Fibroblast of villous mesenchyme (primary cell): ENCODE measurements around the gene NRXN3. TPM values are rescaled to one million over a fixed set of nuclear protein-coding genes. Genes with fewer than 3 reads are reported as not detected.

Source experiments
- DNase-seq: peaks from one replicate; pipeline ENCODE4 v3.0.0-alpha.2; 2010; ENCODE audit warnings: low read depth
- H3K4me3 ChIP-seq: 2 replicates; pipeline ENCODE4 v1.5.1; 2011; ENCODE audit warnings: low read depth, mild to moderate bottlenecking, low read length
- total RNA-seq: library from RNA; depleted of rRNA; stranded (reverse); fragments of >200 nt; gene quantifications from 2 replicates; pipeline ENCODE4 v1.2.3, GENCODE V29; 2012
- TF ChIP-seq, protein P1 (sequence below): IDR thresholded peaks from 2 replicates; pipeline ENCODE4 v1.5.1; 2012; ENCODE audit warnings: low read depth, mild to moderate bottlenecking, low read length; ENCODE audit not compliant: insufficient read depth

NRXN3 gene
- total RNA-seq, 1 donor, result 7.3 TPM

- H3K4me3 ChIP-seq, result no peak overlapping the region
- TF ChIP-seq, protein P1, sequence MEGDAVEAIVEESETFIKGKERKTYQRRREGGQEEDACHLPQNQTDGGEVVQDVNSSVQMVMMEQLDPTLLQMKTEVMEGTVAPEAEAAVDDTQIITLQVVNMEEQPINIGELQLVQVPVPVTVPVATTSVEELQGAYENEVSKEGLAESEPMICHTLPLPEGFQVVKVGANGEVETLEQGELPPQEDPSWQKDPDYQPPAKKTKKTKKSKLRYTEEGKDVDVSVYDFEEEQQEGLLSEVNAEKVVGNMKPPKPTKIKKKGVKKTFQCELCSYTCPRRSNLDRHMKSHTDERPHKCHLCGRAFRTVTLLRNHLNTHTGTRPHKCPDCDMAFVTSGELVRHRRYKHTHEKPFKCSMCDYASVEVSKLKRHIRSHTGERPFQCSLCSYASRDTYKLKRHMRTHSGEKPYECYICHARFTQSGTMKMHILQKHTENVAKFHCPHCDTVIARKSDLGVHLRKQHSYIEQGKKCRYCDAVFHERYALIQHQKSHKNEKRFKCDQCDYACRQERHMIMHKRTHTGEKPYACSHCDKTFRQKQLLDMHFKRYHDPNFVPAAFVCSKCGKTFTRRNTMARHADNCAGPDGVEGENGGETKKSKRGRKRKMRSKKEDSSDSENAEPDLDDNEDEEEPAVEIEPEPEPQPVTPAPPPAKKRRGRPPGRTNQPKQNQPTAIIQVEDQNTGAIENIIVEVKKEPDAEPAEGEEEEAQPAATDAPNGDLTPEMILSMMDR, result no peak
- no peak for DNase-seq
These were observed 1249.6 kb downstream of the NRXN3 start for GRCh38 chr14:79419571-79420327.

DNA sequence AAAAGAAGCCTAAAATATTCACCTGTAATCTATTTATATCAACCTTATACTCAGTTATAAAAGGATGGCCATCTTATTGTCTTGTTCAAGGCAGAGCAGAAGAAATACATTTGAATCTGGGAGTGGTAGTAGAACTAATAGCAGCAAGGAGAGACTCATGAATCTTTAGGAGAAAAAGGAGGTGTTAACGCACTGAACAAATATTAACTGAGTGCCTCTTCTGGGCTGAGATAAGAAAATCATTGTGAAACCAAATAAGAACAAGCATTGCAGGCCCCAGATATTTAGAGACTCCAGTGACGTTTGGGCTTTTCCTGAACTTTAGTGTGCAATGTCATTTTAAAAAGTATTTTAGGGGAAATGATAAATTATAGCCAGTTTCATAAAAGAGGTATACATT is 1250.6 kb downstream of the NRXN3 start:
- TF ChIP-seq, protein P1, result no peak
- no peak for DNase-seq
- H3K4me3 ChIP-seq, result no peak overlapping the region

GRCh38 chr14:79421811-79422210 is 1251.6 kb downstream of the NRXN3 start:
- DNase-seq, result no peak
- TF ChIP-seq, protein P1, result no peak
- no peak overlapping the region for H3K4me3 ChIP-seq

- no peak overlapping the region for H3K4me3 ChIP-seq
- TF ChIP-seq, protein P1, result no peak
- peak; percentile 26 for DNase-seq
These were observed 1254.3 kb downstream of the NRXN3 start for GRCh38 chr14:79424462-79424861.

- TF ChIP-seq, protein P1, result no peak
- no peak for DNase-seq
- H3K4me3 ChIP-seq, result no peak overlapping the region
These were observed 1256.1 kb downstream of the NRXN3 start for GRCh38 chr14:79426103-79426755.

GRCh38 chr14:79432640-79433039 is 1262.5 kb downstream of the NRXN3 start:
- TF ChIP-seq, protein P1, result no peak

DNA sequence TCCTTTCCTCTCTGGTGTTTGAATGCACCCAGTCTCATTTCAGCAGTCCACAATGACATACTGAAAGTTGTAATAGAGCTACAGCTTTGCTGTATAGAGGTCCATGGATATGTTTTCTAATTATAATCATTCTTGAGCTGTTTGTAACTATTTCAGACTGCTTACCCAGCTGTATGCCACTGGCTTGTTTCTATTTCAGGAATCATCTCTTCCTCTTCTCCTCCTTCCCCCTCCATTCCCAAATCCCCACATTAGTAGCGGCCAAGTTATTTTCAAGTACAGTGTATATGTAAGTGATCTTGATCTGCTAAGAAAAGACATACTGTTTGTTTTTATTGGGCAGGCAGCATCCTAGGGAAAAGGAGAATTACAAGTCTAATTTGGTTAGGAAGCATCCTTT is 1266.2 kb downstream of the NRXN3 start:
- TF ChIP-seq, protein P1, result no peak
- H3K4me3 ChIP-seq, result no peak overlapping the region
- DNase-seq, result no peak

More at GRCh38 chr14:79432640-79433039, 1262.5 kb downstream of the NRXN3 start:
- no peak overlapping the region for H3K4me3 ChIP-seq
- DNase-seq, result no peak
